Left cardiac atrium (tissue), 4 donors: ENCODE data around the gene EFCAB9. TPM values are rescaled to one million over a fixed set of nuclear protein-coding genes. Genes with fewer than 3 reads are reported as not detected.
A peak's percentile ranks its signal among the peaks of the same experiment; 100 is the strongest.
"Not testable (repeated sequence)": the region's sequence is repeated elsewhere in the genome, so short reads cannot be mapped to it uniquely, and the experiment has no call there.

Experiments used
- ATAC-seq, 2 donors: fragments of 200-7000 bp; cut with Tn5 transposase; one replicate each; pipeline ENCODE4 v1.9.1; 2020; ENCODE audit warnings: mild to moderate bottlenecking in 2 of 2, moderate library complexity in 2 of 2
- DNase-seq: peaks from one replicate; pipeline ENCODE4 v3.0.0-alpha.2; 2020
- intact Hi-C, 2 donors: fragments of 100-400 bp; cut with DNase I; formaldehyde crosslinking; loops; one replicate each; pipeline versions ENCODE4 v1.14.1 to v1.15.1; 2022 to 2023
- long read RNA-seq: library from polyadenylated mRNA; unstranded; transcript quantifications from one replicate; pipeline ENCODE4 v2.0.0, GENCODE V29; 2021
- total RNA-seq, 2 donors: library from RNA; stranded (reverse); fragmentation: NEBNext Ultra II Directional; extraction: Animal tissue kit (Norgen Biotek cat#: 25700); gene quantifications; one replicate each; pipeline ENCODE4 v1.2.1, GENCODE V29; 2021
- donor health status: DM: no; HTN: yes; CAD: no.
- donor health status: DM: no; HTN: yes; CAD: no; lungs with severe emphysema.
- donor health status: DM: yes; HTN: yes; CAD: no.
- donor health status: Dilated cardiomyopathy.

EFCAB9 gene
- not detected for total RNA-seq
- long read RNA-seq, result 0 reads

DNA sequence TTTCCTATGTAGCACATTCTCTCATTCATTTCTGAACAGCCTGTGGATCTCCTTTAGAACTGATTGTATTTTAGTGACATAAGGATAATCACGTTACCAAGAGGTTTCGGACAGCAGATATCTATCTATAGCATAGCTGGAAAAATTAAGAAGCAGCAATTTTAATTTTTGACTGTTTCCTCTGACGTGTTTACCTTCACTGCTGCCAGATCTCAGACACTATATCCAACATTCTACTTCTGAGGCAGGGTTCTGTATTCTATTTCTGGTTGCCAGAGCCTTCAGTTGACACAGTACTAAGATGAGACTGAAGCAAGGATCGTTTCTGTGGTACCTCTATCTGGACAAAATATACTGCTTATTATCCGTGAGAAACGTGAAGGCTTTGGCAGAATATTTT lies at the start of gene EFCAB9:
Gene EFCAB9, plus strand, starts transcription at position 301 of the 400 bp plus-strand sequence. Its CDS starts 1 bp downstream, at position 302.
- DNase-seq, result no peak
- ATAC-seq, result no peak
- intact Hi-C loops, result no loop called here

DNA sequence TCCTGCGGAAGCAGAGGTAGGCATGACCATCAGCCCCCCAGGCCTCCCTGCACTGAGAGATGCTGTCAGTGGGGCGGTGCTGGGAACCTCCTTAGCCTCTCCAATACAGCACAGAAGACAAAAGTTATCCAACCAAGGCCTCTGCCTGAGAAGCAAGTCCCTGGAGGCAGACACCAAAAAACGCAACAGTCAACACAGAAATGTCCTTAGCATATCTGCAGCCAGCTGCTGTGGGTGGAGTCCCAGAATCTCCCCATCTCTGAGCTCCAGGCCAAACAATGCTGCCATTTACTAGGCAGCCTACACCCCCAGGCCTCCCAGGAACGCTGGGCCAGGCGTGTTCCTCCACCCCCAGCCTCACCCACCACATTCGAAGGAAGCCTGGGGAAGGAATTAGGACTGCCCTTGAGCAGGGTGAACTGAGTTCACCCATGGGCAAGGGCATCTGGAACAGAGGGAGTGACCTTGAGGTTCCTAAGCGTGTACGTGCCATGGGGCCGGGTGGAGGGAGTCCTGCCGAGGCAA lies 49.6 kb upstream of the EFCAB9 start:
- intact Hi-C loops, result no loop called here
- ATAC-seq (peak; percentile 10 to 69), DNase-seq (peak; percentile 43)

DNA sequence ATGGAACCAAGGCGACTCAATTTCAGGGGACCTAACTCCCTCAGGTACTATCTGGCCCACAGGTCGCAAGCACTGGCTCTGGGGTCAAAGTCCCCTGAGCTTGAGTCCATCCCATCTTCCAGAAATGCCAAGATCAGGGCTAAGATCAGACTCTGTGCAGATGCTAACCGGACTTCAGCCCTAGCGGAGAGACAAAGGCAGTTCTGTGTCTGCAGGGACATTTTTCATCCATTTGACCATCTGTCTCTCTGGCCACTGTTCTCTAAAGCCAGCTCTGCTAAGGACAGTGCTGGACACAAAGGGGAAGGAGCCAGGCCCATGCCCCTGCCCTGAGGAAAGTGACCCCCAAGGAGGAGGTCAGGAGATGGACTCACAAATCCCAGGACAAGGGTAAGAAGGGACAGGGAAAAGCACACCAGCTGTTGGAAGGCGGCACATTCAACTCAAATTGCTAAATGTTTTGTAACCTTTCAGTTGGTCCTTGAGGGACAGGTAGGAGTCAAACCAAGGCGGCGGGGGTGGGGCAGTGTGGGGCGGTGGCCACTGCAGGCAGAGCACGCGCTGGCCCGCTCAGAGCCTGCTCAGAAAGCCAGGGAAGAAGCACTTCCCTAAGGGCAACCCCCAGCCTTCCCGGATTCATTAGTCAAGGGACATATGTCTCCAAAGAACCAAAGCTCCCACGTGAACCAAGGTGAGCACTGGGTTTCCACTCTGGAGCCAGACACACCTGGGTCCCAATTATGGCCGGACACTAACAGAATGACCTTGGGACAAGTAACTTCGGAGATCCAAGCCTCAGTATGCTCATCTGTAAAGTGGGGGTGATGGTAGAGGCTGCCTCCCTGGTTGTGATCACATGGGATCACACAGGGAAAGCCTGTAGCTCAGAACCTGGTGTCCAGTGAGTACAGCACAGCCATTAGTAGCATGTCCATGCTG lies 48.8 kb upstream of the EFCAB9 start:
- intact Hi-C loops, result no loop called here
- ATAC-seq (no peak), DNase-seq (no peak)

DNA sequence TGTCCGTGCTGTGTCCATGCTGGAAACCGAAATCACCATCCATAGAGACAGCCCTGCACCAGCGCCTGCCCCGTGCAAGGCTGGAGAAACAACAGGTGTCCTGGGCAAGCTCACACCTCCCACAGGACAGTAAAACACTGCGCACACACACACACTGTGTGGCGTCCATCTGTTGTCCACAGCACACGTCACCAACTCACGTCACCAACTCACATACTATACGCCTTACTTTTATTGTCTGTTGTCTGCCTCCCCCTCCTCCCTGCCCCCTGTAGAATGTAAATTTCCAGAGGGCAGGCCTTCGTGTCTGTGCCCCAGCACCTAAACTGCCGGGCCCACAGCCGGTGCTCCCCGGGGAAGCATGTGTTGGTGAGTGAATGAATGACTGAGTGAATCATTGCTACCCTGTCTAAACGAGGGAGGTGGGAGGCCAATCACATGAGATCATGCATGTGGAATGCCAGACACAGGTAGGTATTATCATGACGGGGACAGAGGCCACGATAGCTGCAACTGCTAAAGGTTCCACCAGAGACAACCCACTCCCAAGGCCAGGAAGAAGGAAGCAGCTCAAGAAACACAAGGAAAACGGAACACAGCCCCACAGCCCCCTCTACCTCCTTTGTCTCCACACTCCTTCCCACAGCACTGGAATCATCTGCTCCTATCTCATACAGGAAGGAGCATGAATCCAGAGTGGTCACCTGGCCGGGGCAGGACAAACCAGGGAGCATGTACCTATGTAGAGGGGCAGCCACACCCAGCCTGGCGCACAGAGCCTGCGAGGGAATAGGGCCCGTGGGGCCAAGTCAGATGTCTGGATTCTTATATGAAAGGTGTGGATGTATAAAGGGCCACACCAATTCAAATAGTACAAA lies 47.9 kb upstream of the EFCAB9 start:
- DNase-seq (no peak), ATAC-seq (no peak)
- intact Hi-C loops, result no loop called here

DNA sequence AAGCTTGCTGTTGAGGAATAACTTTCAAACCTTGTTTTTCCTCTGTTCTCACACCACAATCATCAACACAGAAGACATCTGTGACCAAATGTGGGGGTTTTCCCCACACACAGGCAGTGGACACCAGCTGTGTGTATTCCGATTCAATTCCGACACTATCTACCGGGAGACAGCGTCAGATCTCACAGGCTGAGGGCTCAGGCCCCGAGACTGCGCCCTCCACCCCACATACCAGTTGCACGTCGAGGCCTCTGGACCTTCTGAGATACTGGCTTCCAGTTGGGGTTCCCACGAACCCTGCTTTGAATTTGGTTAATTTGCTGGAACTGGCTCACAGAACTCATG lies 47.3 kb upstream of the EFCAB9 start:
- DNase-seq, result no peak
- no peak for ATAC-seq
- intact Hi-C loops, result no loop called here

DNA sequence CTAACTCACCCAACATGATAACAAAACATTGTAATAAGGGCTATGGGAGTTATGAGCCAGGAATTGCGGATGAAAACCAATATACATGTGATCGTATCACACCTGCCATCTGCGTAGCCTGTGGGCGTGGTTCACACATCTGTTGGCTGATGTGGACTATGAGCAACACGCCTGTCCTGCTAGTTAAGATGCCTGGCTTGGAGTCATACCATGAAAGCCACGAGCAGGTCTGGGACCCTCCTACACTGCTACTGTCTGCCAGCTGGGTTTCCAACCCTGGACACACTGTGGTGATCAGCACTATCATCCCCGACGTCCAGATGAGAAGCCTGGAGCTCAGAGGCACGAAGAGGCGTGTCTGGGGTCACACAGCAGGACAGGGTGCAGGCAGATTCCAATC lies 46.1 kb upstream of the EFCAB9 start:
- ATAC-seq (no peak), DNase-seq (no peak)
- intact Hi-C loops, result no loop called here

DNA sequence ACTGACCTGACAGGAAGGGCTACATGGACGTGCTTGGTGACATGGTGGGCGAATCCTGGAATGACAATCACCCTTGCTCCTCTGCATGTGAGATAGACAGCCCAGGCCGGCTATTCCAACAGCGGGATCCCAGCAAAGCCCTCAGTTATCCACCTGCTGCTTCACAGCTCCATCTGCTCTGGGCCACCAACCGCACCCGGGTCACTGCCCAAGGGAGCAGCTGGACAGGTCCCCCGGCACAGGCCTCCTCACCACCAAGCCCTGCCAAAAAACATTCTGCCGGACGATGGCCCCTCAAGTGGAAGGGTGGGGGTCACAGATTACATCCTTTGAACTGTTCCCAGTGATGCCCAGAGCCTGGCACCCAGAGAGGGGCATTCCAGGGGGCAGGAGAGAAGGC lies 45.6 kb upstream of the EFCAB9 start:
- DNase-seq, result no peak
- ATAC-seq, result no peak
- intact Hi-C loops, result no loop called here

DNA sequence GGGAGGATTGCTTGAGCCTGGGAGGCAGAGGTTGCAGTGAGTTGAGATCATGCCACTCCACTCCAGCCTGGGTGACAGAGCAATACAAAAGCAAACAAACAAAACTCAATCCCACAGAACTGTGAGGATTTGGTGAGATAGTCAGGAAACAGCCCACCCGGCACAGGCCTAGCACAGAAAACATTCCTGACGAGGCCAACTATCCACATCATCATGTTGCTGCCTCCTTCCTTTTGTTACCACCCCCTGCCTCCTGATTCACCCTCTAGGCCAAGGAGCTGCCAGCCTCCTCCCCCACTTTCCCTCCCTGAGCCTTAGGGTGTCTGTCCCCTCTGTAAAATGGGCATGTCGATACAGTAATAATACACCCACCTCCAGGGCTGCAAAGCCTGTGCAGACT lies 44.9 kb upstream of the EFCAB9 start:
- DNase-seq, result no peak
- ATAC-seq, result no peak
- intact Hi-C loops, result no loop called here

DNA sequence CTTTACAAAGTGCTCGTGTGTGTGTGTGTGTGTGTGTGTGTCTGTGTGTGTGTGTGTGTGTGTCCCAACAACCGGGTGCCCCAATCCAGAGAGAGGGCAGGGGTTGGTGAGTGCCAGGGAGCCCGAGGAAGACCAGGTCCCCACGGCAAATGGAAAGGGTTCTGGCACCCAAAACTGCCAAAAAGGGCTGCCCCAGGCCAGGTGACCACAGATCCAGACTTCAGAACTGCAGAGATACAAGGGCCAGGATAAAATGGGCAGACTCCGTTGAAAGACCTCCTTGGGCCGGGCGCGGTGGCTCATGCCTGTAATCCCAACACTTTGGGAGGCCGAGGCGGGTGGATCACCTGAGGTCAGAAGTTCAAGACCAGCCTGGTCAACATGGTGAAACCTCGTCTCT lies 44.5 kb upstream of the EFCAB9 start:
- intact Hi-C loops, ATAC-seq, DNase-seq: not testable (repeated sequence)

DNA sequence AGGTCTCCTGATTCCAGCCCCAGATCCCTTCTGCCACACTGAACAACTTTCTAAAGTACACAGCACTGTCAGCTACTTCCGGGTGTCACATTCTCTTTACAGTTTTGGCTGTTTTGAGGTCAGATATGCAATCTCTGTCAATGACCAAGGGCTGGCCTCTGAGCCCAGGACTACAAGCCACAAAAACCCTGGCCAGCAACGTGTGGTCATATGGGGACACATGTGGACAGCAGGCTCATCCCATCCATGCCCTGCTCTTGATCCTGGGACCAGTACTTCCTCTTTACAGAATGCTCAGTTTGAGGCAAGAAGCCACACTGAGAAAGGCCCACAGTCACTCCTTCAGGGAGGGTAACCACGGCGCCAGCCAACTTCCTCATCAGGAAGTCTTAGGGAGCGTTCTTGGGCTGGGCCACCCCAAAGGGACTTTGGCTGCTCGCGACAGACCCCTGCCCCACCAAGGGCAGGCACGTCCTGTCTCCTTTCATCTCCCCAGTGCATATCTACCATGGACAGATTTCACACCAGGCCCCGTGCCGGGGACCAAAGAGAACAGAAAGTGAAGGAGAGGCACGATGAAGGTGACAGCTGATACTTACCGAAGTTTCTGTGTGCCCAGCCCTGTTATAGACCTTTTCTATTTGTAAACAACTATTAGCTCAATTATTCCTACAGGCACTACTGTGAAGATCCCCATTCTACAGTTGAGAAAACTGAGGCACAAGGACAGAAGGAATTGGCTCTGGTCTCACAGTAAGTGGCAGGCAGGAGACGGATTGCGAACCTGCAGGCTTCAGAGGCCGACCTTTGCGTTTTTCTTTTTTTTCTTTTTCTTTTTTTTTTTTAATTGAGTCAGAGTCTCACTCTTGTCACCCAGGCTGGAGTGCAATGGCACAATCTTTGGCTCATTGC lies 43.2 kb upstream of the EFCAB9 start:
- intact Hi-C loops, result no loop called here

DNA sequence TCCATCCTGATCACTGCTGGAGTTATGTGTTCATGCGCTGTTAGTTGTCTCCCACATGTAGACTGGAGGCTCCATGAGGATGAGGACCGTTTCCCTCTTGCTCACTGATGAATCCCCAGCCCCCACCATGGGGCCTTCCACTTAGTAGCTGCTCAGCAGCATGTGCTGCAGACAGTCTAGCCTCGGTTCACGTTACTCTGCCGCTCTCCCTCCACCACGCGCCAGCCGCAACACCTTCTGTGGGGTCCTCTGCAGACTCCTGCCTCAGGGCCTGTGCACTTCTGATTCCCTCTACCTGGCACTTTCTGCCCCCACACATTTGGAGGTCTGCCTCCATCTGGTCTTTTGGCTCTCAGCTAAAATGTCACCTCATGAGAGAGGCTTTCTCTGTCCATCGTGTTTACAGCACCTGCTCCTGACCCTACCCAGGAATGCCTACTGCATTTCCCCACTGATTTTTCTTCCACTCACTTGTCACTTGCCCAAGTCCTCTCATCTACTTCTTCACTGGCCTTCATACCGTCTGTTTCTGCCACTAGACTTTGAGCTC lies 42.2 kb upstream of the EFCAB9 start:
- intact Hi-C loops, result no loop called here
- ATAC-seq, result no peak
- DNase-seq, result no peak

More for the DNA sequence above, 43.2 kb upstream of the EFCAB9 start:
- ATAC-seq (peak; percentile 59 to 80), DNase-seq (peak; percentile 68)

DNA sequence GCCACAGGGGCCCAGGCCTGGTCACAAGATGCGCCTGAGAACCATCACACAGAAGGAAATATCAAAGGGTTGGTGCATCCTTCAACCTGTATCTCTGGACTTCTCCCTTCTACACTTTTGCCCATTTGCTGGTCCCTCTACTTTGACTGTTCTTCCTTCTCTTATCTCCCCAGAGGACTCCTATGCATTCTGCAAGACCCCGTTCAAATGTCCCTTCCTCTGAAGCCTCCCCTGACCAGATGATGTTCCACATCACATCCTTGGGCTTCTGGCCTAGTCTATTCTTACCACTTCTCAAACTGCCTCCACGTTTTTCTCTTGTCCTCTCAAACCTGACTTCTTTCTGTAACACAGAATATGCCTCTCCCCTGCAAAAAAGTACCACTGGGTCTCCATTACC lies 40.3 kb upstream of the EFCAB9 start:
- intact Hi-C loops, result no loop called here
- DNase-seq (no peak), ATAC-seq (no peak)

DNA sequence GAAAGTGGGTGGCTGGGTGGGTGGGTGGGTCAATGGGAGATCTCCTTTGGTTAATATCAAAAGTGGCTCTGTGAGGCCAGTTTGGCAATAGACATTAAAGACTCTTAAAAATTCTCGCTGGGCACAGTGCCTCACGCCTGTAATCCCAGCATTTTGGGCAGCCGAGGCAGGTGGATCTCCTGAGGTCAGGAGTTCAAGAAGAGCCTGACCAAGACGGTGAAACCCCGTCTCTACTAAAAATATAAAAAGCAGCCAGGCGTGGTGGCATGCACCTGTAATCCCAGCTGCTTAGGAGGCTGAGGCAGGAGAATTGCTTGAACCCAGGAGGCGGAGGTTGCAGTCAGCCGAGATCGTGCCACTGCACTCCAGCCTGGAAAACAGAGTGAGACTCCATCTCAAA lies 38.9 kb upstream of the EFCAB9 start:
- intact Hi-C loops, ATAC-seq, DNase-seq: not testable (repeated sequence)

DNA sequence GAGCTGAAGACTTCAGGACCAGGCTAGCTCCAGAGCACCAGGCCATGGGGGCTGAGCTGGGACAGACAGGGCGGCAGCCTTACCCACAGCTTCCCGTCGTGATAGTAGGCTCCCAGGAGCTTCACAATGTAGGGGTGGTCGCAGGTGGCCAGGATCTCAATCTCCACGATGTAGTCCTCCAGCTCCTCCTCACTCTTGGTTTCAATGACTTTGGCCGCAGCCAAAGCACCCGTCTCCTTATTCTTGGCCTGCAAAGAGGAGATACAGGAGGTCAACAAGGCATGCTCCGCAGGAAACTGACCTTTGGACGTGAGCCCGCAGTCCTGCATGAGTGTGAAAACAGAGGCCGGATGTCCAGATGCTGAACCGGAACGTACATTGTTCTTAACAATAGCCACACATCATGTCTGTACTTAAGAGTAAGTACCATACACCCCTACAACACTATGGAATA lies 37.4 kb upstream of the EFCAB9 start:
- peak; percentile 85 for DNase-seq
- intact Hi-C loops, result no loop called here

DNA sequence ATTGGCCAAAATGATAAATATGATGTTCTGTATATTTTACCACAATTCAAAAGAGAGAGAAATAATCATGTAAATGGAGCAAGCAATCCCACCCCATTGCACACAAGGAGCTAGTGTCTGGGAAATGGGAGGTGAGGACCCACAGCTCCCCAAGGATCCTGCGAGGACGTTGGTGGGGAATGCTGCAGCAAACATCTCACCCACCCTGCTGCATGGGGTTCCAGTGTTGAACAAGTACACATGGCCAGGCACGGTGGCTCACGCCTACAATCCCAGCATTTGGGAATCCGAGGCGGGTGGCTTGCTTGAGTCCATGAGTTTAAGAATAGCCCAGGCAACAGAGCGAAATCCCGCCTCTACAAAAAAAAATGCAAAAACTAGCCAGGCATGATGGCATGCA lies 35.0 kb upstream of the EFCAB9 start:
- no peak for ATAC-seq
- intact Hi-C loops, result no loop called here
- DNase-seq, result no peak

More for the DNA sequence above, 37.4 kb upstream of the EFCAB9 start:
- peak; percentile 55 to 58 for ATAC-seq

DNA sequence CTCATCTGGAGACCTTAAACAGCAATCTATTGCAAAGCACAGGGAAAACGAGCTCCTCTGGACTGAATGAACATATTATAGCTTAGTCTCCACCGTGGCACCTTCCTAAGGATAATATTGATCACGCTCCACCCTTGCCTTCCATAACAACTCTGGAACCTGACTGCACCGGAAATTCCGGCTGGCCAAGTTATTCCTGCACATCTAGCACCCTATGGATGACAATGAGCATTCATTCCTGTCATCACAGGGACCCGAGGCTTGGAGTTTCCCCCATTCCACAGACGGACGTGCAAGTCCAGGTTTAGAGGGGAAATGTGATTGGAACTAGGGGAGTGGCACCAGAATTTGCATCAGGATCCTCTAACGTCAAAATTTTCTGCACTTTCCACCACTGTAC lies 33.5 kb upstream of the EFCAB9 start:
- intact Hi-C loops, result no loop called here
- no peak for ATAC-seq
- DNase-seq, result no peak

DNA sequence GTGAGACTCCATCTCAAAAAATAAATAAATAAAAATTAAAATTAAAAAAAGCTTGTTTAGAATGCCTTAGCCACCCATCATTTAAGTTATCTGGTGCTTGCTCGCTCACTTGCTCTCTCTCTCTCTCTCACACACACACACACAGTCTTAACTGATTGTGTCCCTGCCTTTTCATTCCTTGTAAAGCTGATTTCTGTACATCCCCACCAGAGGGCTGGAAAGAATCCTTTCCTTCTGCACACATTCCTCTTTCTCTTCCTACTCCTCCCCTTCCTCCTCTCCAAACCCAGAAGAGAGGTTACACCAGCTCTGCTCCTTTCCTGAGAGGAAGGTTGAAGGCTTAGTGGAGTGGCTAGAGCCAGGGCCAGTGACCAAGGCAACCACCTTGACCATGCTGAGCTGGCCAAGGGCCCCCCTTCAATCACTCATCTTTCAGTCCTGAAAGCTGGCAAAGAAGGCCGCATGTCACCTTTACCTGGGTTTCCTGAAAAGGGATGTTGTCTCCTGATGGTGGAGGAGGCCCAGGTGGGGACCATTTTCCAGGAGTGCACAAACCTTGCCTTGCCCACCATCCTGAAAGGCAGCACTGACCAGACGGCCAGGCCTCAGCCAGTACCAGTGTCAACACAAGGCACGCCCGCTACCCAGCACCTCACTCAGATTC lies 31.5 kb upstream of the EFCAB9 start:
- intact Hi-C loops, result no loop called here
- DNase-seq (no peak), ATAC-seq (no peak)

DNA sequence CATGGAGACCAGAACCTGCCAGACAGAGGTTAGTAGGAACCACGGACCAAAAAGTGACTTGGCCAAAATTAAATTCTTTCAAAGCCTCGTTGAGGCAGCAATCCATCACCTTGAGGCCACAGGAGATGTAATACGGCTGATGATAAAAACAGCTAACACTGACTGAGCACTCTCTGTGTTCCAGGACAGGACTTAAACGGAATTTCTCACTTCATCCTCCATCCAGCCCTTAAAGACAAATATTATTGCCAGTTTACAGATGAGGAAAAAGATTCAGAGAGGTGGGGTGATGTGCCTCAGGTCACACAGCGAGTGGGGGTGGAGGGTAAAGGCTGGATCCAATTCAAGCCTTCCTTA lies 31.0 kb upstream of the EFCAB9 start:
- no peak for ATAC-seq
- no peak for DNase-seq
- intact Hi-C loops, result no loop called here
